Right renal pelvis (tissue), 4 donors: ENCODE results near the gene LRRC28. TPM values are rescaled to one million over a fixed set of nuclear protein-coding genes. Genes with fewer than 3 reads are reported as not detected.
"Not testable (repeated sequence)": the region's sequence is repeated elsewhere in the genome, so short reads cannot be mapped to it uniquely, and the experiment has no call there.

ENCODE experiments used
- DNase-seq, 4 donors: peaks; one replicate each; pipeline ENCODE4 v3.0.0-alpha.2; 2013; ENCODE audit warnings: low read depth in 4 of 4, low spot score in 3 of 4, missing footprints in 1 of 4
- polyA plus RNA-seq, 4 donors: library from polyadenylated mRNA; unstranded; fragments of 120-200 nt; gene quantifications; one replicate each; pipeline ENCODE4 v1.2.1, GENCODE V29; 2013; ENCODE audit not compliant: insufficient read length in 4 of 4

The LRRC28 gene
- polyA plus RNA-seq, 4 donors = 34.5 to 41.2 (median 38.4) TPM

GRCh38 chr15:99386391-99386790, 135.1 kb downstream of the LRRC28 start:
- DNase-seq = peak in 1 of 4 donors; percentile 16

- DNase-seq = no peak
Measured at GRCh38 chr15:99387421-99388168, 136.3 kb downstream of the LRRC28 start.

GRCh38 chr15:99390667-99391066, 139.4 kb downstream of the LRRC28 start:
- no peak for DNase-seq

GRCh38 chr15:99393641-99394040, 142.4 kb downstream of the LRRC28 start:
- DNase-seq = no peak

GRCh38 chr15:99396375-99396774, 145.1 kb downstream of the LRRC28 start:
- no peak for DNase-seq

- no peak for DNase-seq
Measured at GRCh38 chr15:99399061-99399460, 147.8 kb downstream of the LRRC28 start.

GRCh38 chr15:99399618-99400017, 148.3 kb downstream of the LRRC28 start:
- no peak for DNase-seq

- not testable (repeated sequence) for DNase-seq
Measured at GRCh38 chr15:99401216-99401615, 149.9 kb downstream of the LRRC28 start.

- DNase-seq = no peak
Measured at GRCh38 chr15:99402014-99402729, 150.9 kb downstream of the LRRC28 start.

GRCh38 chr15:99403597-99403996, 152.3 kb downstream of the LRRC28 start:
- no peak for DNase-seq

GRCh38 chr15:99404454-99404853, 153.2 kb downstream of the LRRC28 start:
- no peak for DNase-seq

- no peak for DNase-seq
Measured at GRCh38 chr15:99406120-99406519, 154.8 kb downstream of the LRRC28 start.

GRCh38 chr15:99406716-99407487, 155.6 kb downstream of the LRRC28 start:
- DNase-seq = no peak

- DNase-seq = no peak
Measured at GRCh38 chr15:99407716-99408115, 156.4 kb downstream of the LRRC28 start.

- DNase-seq = no peak
Measured at GRCh38 chr15:99408236-99409096, 157.2 kb downstream of the LRRC28 start.

- no peak for DNase-seq
Measured at GRCh38 chr15:99409097-99409473, 157.8 kb downstream of the LRRC28 start.

GRCh38 chr15:99409560-99409959, 158.3 kb downstream of the LRRC28 start:
- DNase-seq = no peak

- no peak for DNase-seq
Measured at GRCh38 chr15:99410477-99410876, 159.2 kb downstream of the LRRC28 start.

- no peak for DNase-seq
Measured at GRCh38 chr15:99411234-99411633, 160.0 kb downstream of the LRRC28 start.

- DNase-seq = no peak
Measured at GRCh38 chr15:99412082-99412481, 160.8 kb downstream of the LRRC28 start.
